Testis (tissue), 2 donors: ENCODE measurements around the gene RESP18.

Experiments used
- POLR2A ChIP-seq: fragments of 450-650 bp; IDR thresholded peaks from one replicate; pipeline ENCODE4 v1.6.1; 2017; ENCODE audit warnings: antibody characterized with exemption, mild to moderate bottlenecking, moderate library complexity
- TF ChIP-seq, protein P1 (sequence below), 3 experiments: fragments of 450-650 bp in 2 of 3; fragments of 200-600 bp in 1 of 3; sonication (generic) in 1 of 3; IDR thresholded peaks; one replicate each; pipeline ENCODE4 v1.5.1; 2016 to 2019; ENCODE audit warnings: antibody characterized with exemption in 3 of 3, mild to moderate bottlenecking in 2 of 3, moderate library complexity in 1 of 3

DNA sequence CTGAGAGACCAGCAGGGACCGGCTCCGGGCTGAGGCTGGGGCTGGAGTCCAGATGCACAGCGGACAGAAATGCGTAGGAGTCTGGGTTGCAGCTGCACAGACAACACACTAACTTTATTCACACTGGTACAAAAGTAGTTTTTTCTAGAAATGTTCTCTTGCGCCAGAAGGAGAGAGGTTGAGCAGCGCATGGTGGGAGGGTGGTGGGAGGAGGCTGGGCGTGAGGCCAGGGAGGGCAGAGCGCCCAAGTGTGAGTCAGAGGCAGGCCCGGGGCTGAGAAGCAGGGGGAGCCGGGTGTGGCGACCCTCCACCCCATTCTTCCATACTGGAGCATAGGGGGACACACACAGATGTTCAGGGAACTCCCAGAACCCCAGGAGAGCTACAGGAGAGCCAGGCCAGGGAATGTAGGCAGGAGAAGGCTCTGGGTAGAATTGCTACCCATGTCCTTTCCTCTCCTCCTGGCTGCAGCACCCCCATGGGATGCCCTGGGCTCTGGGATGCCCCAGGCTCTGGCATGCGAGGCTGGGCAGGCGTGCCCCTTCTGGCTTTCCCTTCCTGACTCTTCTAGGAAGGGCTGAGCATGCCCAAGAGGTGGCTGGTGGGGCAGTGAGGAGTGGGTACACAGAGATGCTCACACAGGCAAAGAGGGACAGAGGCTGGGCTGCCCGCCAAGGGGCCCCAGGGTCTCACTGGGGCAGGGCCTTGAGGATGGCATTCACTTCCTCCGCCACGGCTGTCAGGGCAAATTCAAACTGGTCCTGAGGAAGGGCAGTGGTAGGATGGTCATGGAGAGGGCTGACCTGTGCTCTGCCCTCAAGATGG, 42.8 kb downstream of the RESP18 start:
- TF ChIP-seq, protein P1, sequence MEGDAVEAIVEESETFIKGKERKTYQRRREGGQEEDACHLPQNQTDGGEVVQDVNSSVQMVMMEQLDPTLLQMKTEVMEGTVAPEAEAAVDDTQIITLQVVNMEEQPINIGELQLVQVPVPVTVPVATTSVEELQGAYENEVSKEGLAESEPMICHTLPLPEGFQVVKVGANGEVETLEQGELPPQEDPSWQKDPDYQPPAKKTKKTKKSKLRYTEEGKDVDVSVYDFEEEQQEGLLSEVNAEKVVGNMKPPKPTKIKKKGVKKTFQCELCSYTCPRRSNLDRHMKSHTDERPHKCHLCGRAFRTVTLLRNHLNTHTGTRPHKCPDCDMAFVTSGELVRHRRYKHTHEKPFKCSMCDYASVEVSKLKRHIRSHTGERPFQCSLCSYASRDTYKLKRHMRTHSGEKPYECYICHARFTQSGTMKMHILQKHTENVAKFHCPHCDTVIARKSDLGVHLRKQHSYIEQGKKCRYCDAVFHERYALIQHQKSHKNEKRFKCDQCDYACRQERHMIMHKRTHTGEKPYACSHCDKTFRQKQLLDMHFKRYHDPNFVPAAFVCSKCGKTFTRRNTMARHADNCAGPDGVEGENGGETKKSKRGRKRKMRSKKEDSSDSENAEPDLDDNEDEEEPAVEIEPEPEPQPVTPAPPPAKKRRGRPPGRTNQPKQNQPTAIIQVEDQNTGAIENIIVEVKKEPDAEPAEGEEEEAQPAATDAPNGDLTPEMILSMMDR (IDR thresholded peaks at IDR 0.05): no peak
- no peak for TF ChIP-seq POLR2A
